Measurements from ENCODE around the gene GNAI1.

The GNAI1 gene

DNA sequence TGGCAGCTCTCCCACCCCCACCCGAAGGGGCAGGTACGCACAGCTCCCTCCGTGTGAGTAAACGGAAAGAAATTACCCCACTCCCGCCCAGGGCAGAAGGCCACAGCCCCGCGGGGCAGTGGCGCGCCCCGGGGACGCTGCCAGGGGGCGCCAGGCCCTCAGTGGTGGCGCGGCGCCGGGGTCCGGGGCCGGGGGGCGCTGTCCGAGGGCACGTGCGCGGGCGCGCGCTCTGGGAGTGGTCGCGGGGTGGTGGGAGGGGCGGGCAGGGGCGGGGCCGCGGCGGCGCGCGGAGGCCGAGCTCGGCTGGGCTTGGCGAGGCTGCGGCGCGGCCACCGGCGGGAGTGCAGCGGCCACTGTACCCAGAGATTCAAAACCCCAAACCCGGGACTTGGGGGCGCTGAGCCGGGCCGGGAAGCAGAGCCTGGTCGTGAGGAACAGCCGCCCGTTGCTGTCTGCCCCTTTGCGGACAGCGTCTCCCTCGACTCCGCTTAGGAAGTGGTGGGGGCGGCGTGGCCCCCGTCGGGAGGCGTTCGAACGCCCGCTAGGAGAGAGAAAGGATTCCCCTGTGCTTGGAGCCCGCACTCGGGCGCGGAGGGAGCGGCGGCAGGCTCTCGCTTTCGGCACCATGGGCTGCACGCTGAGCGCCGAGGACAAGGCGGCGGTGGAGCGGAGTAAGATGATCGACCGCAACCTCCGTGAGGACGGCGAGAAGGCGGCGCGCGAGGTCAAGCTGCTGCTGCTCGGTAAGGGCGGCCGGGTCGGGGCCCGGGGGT, at the start of gene GNAI1:
TSS of gene GNAI1 (plus strand) at position 296 of the 773 bp plus-strand sequence. CDS start at position 626, 330 bp downstream.
- DNase-seq = no peak

DNA sequence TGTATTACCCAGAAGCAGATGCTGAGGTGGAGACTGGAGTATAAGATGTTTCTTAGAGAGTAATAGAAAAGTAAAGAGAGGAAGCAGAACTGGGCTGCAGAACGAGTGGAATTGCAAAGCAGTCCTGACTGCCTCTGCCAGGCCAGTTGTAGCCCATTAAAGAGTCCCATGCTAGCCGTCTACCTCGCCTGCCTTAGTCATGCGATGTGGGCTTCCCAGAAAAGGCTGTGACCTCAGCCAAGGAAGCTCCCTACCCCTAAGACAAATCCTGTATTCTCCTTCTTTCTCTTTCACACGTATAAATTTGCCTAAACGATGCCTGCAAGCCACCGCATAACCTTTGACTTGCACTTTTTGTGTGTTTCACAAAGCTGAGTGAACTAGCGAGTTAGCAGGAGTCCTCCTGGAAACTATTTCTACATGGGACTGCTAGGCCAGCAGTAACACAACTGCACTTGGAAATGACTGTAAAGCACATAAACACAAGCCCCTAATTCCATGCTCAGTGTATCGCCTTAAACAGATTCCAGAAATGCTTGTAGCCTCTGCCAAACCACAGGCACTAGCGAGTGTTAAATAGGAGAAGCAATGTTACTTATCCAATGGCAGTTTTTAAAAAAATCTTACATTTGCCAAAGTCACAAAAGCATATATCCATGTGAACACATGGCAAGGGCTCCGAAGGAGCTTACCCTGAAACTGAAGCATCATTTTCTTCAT, 47.4 kb upstream of the GNAI1 start:
- no peak for DNase-seq

DNA sequence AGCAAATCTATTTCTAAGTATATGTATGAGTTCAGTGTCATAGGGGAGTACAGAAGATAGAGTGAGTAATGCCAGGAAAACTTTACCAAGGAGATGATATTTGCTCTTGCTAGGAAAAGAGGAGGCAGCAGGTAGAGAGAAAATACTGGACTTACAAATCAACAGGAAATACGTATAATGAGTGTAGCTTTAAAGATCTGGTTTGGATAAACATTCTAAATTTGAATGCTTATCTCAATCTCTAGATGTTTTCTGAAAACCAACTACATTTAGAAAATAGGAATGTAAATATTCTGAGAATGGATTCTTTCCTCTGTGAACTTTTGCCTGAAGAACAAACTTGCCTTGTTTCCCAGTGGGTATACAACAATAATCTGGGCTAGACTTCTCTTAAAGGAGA, 46.9 kb upstream of the GNAI1 start:
- DNase-seq = no peak

DNA sequence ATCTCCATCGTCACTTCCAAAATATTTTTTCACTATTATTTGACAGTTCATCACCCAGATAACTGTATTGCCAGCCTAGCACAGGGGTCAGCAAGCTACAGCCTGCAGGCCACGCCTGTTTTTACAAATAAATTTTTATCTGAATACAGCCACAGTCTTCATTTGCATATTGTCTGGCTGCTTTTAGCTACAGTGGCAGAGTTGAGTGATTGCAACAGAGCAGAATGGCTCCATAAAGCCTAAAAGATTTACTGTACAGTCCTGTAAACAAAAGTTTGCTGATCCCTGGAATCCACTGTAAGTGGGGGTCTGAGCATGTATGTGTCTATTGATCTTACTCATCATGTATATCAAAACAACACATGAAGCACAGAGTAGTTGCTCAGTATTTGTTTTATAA, 45.9 kb upstream of the GNAI1 start:
- DNase-seq = no peak

DNA sequence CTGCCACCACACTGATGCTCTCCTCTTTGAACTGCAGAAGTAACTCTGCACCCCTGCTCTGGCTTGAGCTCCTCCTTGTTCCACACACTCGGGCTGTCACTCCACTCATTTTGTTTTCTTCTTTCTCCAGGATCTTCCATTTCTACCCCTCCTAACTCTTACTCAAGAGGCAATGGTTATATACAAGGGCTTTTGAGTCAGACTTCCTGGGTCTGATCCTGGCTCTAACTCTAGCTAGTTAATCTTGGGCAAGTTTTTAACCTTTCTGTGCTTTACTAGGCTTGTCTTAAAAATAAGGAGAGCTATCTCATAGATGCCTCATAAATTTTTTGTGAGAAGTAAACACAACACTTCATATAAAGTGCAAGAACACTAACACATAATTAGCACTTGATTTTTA, 45.3 kb upstream of the GNAI1 start:
- no peak for DNase-seq

DNA sequence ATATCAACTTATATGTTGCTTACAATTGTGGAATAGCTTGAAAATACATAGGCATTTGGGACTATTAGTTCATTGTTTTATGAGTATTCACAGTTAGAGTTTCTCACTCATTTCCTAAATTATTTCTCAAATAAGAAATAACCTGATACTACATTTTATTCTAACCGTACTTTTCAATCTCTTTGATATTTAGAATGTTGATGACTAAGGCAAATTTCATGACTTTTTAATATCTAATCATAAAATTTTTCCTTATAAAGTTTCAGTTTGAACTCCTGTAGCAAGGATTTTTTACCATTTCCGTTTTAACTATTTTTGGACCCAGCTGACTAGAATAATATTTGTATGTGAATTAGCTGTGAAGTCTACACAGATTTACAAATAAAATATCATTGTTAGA, 41.3 kb upstream of the GNAI1 start:
- no peak for DNase-seq

DNA sequence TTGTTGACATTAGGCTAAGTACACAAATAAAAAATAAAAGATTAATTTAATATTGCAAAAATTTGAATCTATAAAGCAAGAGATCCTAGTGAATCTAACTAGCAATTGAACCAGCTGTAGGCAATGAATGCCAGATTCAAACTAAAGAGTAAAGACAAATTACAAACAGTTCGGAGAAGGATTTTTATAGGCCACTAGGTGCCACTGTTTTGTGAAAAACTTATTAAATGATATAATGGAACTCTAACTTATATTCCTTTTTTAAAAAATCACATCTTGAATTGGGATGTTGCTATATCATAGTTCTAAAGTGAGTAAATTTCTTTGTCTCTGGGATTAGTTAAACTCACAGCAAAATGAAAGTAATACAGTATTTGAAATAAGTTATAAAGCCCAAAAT, 39.1 kb upstream of the GNAI1 start:
- DNase-seq = no peak

DNA sequence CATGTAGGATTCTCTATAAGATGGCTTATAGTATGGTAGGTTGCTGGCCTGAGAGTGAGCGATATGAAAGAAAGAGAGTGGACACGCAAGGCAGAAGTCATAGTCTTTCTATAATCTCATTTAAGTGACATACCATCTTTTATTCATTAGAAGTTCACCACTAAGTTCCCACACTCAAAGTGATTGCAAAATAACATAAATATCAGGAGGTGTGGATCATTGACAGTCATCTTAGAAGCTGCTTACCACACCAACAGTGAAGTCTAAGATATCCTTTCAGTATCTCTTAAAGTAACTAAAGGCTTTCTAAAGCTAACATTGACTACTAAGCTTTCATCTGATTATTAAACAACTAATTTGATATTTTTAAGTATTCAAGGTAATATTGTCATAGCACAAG, 36.9 kb upstream of the GNAI1 start:
- DNase-seq = no peak

DNA sequence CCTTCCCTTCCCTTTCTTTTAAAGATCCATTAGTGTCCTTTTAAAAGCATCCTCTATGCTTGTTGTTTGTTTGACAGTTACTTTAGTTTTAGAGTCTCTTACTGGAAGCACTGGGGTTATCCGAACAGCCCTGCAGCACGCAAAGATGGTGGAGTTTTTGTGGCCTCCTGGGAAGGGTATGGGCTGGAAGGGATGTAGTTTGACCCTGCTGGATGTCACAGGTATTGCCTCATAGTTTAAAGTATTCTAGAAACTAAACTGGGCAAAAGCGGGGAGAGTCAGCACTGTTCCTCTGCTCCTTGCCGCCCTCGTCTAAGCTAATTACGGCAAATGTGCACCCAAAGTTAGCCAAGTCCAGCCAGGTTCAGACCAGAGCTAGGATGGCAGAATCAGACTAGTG, 35.8 kb upstream of the GNAI1 start:
- DNase-seq = no peak

DNA sequence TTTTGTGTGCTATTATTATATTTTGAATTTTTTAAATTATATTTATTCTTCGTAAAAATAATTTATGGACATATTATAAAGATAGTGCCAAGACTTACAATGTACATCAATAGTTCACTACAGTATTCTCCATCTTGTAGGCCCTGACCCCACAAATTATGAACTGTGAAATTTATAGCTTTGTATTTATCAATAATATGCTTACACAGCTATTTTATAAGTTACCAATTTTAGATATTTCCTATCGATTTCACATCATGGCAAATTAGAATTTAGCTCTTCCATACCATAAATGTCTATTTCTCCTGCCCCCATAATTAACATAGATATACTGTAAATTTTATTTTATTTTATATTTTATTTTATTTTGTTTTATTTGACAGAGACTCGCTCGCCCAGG, 34.4 kb upstream of the GNAI1 start:
- DNase-seq = no peak

DNA sequence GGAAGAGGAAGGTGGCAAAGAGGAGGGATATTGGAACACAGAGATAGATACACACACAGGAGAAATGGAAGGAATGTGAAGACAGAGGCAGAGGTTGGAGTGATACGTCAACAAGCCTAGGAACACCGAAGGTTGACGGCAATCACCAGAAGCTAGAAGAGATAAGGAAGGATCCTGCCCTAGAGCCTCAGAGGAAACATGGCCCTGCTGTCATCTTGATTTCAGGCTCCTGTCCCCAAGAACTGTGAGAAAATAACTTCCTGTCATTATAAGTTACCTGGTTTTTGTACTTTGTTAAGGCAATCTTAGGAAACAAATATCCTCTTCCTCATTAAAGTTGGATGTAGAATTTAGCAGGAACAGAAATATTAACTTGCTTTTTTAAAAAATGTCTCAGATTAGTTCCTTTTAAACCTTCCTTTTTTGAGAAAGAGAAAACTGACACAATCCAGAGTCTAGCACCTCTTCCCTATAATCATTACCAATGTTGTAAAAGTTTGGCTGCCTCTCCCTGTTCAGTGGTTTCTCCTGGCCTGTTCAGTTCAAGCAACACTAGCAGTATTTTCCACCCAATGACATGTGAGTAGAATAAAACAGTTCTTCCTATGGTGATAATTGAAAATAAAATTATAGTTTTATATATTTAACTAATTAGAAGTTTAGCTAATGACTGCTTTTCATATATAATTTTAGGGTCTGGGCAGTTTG, 28.8 kb upstream of the GNAI1 start:
- DNase-seq = no peak

DNA sequence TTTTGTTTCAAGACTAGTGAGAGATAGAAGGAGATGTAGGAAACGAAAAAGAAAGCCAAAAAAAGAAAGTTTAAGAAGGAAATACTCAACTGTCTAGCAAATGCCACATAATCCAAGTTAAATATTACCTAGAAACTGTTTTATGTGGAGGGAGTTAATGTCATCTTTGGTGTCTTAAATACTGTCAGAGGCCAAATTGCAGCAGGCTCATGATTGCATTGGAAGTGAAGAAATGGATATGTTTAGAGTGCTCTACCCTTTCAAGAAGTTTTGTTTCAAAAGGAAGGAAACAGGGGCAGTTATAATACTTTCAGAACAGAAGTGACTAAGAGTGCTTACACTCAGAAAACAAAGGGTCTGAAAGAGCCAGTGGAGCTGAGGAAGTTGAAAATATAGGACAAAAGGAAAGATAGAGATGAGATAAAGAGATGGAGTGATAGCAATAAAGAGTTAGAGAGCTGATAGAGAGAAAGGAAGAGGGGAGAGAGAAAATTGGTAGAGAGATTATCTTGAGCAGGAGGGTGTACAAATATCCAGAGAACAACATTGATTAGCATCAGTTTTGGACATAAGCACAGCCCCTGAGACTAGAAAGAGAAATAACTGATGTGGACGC, 28.0 kb upstream of the GNAI1 start:
- DNase-seq = no peak

DNA sequence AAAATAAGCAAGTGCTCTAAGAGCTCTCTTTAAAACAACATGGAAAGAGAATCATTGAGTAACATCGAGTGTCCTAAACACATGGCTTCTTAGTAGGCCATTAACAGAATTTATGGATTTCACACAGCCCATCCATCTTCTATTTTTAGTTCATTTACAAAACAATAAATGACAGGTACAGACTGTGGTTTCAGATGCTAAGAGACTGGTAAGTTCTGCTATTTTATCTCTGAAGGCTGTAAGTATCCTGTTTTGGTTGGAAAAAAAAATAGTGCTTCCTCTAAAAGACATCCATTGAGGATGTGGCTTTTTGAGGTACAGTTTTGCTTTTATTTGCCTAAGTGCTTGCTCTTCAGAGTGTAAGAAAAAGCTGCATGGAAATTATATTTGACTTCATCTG, 27.4 kb upstream of the GNAI1 start:
- no peak for DNase-seq

DNA sequence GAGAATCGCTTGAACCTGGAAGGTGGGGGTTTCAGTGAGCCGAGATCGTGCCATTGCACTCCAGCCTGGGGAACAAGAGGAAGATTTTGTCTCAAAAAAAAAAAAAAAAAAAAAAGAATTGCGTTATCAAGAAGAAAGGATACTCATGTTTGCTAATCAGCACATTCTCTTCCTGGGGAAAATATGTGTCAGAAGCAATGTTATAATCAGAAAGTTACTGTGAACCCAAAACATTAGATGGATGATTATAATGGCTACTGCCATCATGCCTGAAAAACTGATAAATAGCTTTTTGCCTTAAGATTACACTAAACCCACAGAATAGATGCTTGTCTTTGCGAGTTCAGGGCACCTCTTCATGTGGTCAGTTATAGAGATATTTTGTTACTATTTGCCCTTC, 24.3 kb upstream of the GNAI1 start:
- no peak for DNase-seq

DNA sequence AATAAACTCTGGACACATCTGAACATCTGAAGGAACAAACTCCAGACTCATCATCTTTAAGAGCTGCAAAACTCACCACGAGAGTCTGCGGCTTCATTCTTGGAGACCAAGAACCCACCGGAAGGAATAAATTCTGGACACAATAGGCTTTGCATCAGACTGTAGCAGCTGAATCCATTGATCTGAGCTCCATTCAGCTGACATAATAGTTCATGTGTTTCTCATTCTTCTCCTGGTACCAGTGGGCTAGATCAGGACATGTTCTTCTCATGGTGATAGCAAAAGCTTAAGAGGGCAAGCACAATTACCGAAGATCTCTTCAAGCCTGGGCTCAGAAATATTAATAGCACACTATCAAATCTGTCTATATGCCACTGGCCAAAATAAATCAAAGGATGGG, 20.5 kb upstream of the GNAI1 start:
- no peak for DNase-seq

DNA sequence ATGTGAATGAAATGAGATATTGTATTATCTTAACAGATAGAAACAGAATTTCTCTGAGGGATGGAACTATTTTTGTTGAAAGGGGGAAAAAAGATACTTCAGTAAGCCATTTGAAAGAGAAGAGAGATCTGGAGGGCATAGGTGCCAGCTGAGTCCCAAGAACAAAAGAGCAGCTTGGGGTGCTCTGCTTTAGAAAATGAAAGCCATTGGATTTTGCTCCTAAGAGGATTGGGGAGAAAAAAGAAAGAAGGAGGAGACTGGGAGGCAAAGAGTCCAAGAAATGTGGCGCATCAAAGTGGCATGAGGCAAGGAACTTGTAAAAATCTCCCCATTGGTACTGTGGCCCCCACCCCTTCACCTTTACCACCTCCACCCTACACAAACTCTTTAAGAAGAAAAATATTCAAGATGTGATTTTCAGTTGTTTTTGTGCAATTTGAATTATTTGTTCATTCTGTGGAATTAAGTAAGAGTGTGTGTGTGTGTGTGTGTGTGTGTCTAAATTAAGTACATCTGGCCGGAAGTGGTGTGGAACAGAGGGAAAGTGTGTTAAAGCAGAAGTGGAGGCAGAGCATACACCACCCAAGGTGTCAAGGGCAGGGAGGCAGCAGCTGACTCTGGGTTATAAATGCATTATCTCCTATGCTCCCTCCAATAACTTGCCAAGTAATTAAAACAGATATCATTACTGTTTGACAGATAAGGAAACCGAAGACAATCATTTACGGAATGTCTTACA, 9.9 kb upstream of the GNAI1 start:
- no peak for DNase-seq

DNA sequence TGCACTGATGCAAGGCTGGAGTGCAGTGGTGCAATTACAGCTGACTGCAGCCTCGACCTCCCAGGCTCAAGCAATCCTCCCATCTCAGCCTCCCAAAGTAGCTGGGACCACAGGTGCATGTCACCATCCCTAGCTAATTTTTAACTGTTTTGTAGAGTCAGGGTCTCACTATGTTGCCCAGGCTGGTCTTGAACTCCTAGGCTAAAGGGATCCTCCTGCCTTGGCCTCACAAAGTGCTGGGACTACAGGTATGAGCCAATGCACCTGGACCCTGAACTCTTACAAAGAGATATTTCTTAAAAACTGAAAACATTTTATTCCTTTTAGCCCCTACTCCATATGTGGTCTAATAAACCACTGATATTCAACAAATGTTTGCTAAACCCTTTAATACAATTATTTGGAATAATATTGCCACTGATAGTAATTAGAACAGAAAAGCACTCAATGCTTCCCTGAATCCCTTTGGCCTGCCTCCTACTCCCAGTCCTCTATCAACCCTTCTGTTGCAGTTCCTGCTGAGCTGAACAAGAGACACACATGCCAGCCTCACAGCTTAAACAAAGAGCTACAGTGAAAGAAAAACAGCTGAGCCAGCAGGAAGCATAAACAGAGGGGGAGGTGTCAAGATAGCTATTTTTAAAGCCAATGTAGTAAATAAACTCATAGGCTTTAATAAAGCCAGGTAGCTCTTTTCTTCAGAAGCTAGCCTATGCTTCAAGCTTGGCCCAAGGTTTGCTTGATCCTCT, 7.0 kb upstream of the GNAI1 start:
- DNase-seq = no peak

DNA sequence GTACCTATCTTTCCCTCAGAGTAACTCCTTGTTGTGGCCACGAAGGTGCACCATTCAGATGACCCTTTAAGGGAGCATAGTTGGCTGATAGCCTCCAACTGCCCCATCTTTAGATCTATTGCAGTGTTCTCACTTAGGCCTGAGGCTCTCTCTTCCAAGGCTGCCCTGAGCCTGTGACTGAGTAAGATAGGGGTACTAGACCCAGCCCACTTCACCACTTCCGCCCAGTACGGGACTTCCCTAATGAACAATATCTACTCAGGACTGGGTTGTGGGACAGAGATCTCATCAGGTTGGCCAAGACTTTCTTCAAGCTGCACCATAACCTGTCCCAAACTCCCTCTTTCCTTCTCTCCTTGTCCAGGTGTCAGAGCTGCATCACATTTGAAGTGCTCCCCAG, 5.7 kb upstream of the GNAI1 start:
- no peak for DNase-seq

DNA sequence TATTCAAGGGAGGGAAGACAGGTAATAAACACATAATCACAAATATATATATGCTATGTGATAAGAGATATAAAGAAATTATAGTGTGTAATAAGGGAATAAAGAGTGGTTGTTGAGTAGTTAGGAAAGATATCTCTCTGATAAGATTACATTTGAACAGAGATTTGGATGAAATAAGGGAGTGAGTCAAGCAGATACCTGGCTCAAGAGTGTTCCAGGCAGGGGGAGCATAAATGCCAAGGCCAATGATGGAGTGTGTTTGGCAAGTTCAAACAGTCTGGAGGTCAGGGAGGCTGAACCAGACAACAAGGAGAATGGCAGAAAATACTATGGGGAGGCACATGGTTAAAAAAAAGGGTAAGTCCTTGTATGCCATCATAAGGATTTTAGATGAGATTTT, 4.8 kb upstream of the GNAI1 start:
- DNase-seq = no peak

DNA sequence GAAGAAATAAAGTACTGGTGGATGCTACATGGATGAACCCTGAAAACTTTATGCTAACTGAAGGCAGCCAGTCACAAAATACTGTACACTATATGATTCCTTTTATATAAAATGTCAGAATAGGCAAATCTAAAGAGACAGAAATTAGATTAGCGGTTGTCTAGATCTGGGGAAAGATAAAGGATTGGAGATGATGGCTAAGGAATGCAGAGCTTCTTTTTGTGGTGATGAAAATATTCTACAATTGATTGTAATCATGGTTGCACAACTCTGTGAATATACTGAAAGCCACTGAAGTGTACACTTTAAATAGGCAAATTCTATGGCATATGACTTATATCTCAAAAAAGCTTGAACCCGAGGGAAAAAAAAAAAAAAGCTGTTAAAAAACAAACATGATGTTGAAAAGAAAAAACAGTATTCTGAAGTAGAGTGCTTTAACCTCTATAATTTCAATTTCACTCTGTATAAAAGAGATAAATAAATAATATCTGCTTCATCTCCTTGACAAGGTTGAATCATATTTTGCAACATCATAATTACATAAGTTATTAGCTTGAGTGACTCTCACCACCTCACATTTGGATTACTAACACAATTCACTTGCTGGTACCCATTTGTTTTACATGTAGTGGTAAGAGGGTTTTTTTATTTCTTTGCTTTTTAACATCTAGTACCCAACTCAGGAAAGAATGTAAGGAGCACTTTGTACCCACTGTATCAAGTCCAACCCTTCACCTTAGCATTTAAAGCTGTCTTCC, 2.8 kb upstream of the GNAI1 start:
- DNase-seq = no peak

DNA sequence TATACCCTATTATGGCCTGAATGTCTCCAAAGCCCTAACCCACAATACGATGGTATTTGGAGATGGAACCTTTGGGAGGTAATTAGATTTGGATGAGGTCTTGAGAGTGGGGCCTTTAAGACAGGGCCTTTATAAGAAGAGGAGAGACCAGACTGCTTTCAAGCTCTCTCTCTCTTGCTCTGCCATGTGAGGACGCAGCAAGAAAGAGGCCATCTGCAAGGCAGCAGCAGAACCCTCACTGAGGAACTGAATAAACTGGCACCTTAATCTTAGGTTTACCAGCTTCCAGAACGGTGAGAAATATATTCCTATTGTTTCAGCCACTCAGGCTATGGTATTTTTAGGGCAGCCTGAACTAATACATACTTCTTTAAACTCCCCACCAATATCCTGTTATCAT, 2.0 kb upstream of the GNAI1 start:
- DNase-seq = no peak

Measured in CD4-positive, alpha-beta T cell treated with Interleukin-4 for 4 hours (primary cell).